Subcutaneous abdominal adipose tissue (tissue), 5 donors: ENCODE results near the gene RIN3.

Experiments used
- H3K27ac ChIP-seq: one replicate; pipeline ENCODE4 v1.7.0; 2013; ENCODE audit warnings: low read depth, mild to moderate bottlenecking, inconsistent platforms, low read length, moderate library complexity
- H3K27me3 ChIP-seq, 5 donors: one replicate each; pipeline ENCODE4 v1.7.0; 2013; ENCODE audit warnings: low read length in 5 of 5, inconsistent platforms in 1 of 5; ENCODE audit not compliant: control insufficient read depth in 5 of 5, insufficient read depth in 4 of 5
- H3K36me3 ChIP-seq, 5 donors: one replicate each; pipeline ENCODE4 v1.7.0; 2013; ENCODE audit warnings: low read length in 5 of 5; ENCODE audit not compliant: control insufficient read depth in 5 of 5, insufficient read depth in 5 of 5
- H3K4me1 ChIP-seq, 5 donors: one replicate each; pipeline ENCODE4 v1.7.0; 2013; ENCODE audit warnings: low read length in 5 of 5, mild to moderate bottlenecking in 3 of 5, moderate library complexity in 1 of 5; ENCODE audit not compliant: control insufficient read depth in 5 of 5, insufficient read depth in 5 of 5
- H3K4me3 ChIP-seq, 5 donors: one replicate each; pipeline ENCODE4 v1.7.0; 2013; ENCODE audit warnings: low read length in 5 of 5, low read depth in 1 of 5
- H3K9ac ChIP-seq, 5 donors: one replicate each; pipeline ENCODE4 v1.7.0; 2013; ENCODE audit warnings: low read length in 5 of 5, mild to moderate bottlenecking in 4 of 5, moderate library complexity in 3 of 5
- H3K9me3 ChIP-seq, 5 donors: one replicate each; pipeline ENCODE4 v1.7.0; 2013; ENCODE audit warnings: low read length in 5 of 5; ENCODE audit not compliant: control insufficient read depth in 5 of 5
- donor health status: healthy.
- donor health status: healthy.
- donor health status: healthy.
- donor health status: healthy.
- donor health status: healthy.

The RIN3 gene

GRCh38 chr14:92494512-92494911, 19.1 kb upstream of the RIN3 start:
- Histone ChIP-seq H3K4me3 (no peak overlapping the region), H3K27ac (no peak overlapping the region), H3K9me3 (no peaks in the 10 kb centered on the region), H3K36me3 (no peaks in the 10 kb centered on the region), H3K4me1 (peaks cover 6 to 38% (median 26%) of the 10 kb centered on the region in 5 donors), H3K9ac (no peak overlapping the region), H3K27me3 (peaks cover 0 to 4% (median 0%) of the 10 kb centered on the region in 5 donors)

GRCh38 chr14:92495027-92495426, 18.6 kb upstream of the RIN3 start:
- H3K9ac ChIP-seq, result no peak overlapping the region
- no peaks in the 10 kb centered on the region for H3K9me3 ChIP-seq
- H3K4me1 ChIP-seq, result peaks cover 4 to 33% (median 21%) of the 10 kb centered on the region in 5 donors
- no peak overlapping the region for H3K4me3 ChIP-seq
- no peaks in the 10 kb centered on the region for H3K36me3 ChIP-seq
- no peak overlapping the region for H3K27ac ChIP-seq
- peaks cover 0 to 4% (median 0%) of the 10 kb centered on the region in 5 donors for H3K27me3 ChIP-seq

- H3K9ac ChIP-seq, result no peak overlapping the region
- H3K9me3 ChIP-seq, result no peaks in the 10 kb centered on the region
- no peak overlapping the region for H3K4me3 ChIP-seq
- H3K27me3 ChIP-seq, result peaks cover 0 to 4% (median 0%) of the 10 kb centered on the region in 5 donors
- no peak overlapping the region for H3K27ac ChIP-seq
- H3K4me1 ChIP-seq, result peaks cover 0 to 23% (median 13%) of the 10 kb centered on the region in 5 donors
- no peaks in the 10 kb centered on the region for H3K36me3 ChIP-seq
These were observed 17.3 kb upstream of the RIN3 start for GRCh38 chr14:92496191-92496857.

- no peak overlapping the region for H3K4me3 ChIP-seq
These were observed 16.2 kb upstream of the RIN3 start for GRCh38 chr14:92497391-92497790.

GRCh38 chr14:92499234-92499633, 14.3 kb upstream of the RIN3 start:
- no peak overlapping the region for H3K9ac ChIP-seq
- no peaks in the 10 kb centered on the region for H3K36me3 ChIP-seq
- H3K27ac ChIP-seq, result no peak overlapping the region
- H3K4me1 ChIP-seq, result peaks cover 3 to 13% (median 6%) of the 10 kb centered on the region in 5 donors
- no peak overlapping the region for H3K4me3 ChIP-seq
- no peaks in the 10 kb centered on the region for H3K9me3 ChIP-seq
- peaks cover 0 to 4% (median 0%) of the 10 kb centered on the region in 5 donors for H3K27me3 ChIP-seq

More at GRCh38 chr14:92497391-92497790, 16.2 kb upstream of the RIN3 start:
- Histone ChIP-seq H3K4me1 (peaks cover 0 to 13% (median 7%) of the 10 kb centered on the region in 5 donors), H3K27me3 (peaks cover 0 to 4% (median 0%) of the 10 kb centered on the region in 5 donors), H3K27ac (no peak overlapping the region), H3K9me3 (no peaks in the 10 kb centered on the region), H3K9ac (no peak overlapping the region), H3K36me3 (no peaks in the 10 kb centered on the region)

GRCh38 chr14:92500491-92500941, 13.1 kb upstream of the RIN3 start:
- peaks cover 0 to 4% (median 0%) of the 10 kb centered on the region in 5 donors for H3K27me3 ChIP-seq
- H3K9ac ChIP-seq, result no peak overlapping the region
- H3K4me3 ChIP-seq, result no peak overlapping the region
- no peaks in the 10 kb centered on the region for H3K36me3 ChIP-seq
- H3K27ac ChIP-seq, result no peak overlapping the region
- peaks cover 3 to 11% (median 6%) of the 10 kb centered on the region in 5 donors for H3K4me1 ChIP-seq
- H3K9me3 ChIP-seq, result no peaks in the 10 kb centered on the region

GRCh38 chr14:92501891-92502351, 11.7 kb upstream of the RIN3 start:
- H3K9ac ChIP-seq, result no peak overlapping the region
- no peaks in the 10 kb centered on the region for H3K36me3 ChIP-seq
- no peak overlapping the region for H3K27ac ChIP-seq
- peaks cover 0 to 4% (median 0%) of the 10 kb centered on the region in 5 donors for H3K27me3 ChIP-seq
- H3K4me3 ChIP-seq, result no peak overlapping the region
- H3K4me1 ChIP-seq, result peaks cover 3 to 16% (median 7%) of the 10 kb centered on the region in 5 donors
- no peaks in the 10 kb centered on the region for H3K9me3 ChIP-seq

GRCh38 chr14:92502541-92503286, 10.9 kb upstream of the RIN3 start:
- Histone ChIP-seq H3K9me3 (no peaks in the 10 kb centered on the region), H3K27me3 (peaks cover 0 to 2% (median 0%) of the 10 kb centered on the region in 5 donors), H3K4me1 (peaks cover 3 to 17% (median 13%) of the 10 kb centered on the region in 5 donors), H3K4me3 (no peak overlapping the region), H3K9ac (no peak overlapping the region), H3K36me3 (no peaks in the 10 kb centered on the region), H3K27ac (no peak overlapping the region)

- H3K9me3 ChIP-seq, result no peaks in the 10 kb centered on the region
- no peak overlapping the region for H3K9ac ChIP-seq
- H3K4me3 ChIP-seq, result no peak overlapping the region
- no peak overlapping the region for H3K27ac ChIP-seq
- H3K4me1 ChIP-seq, result peaks cover 3 to 17% (median 13%) of the 10 kb centered on the region in 5 donors
- H3K36me3 ChIP-seq, result no peaks in the 10 kb centered on the region
- H3K27me3 ChIP-seq, result peaks cover 0 to 2% (median 0%) of the 10 kb centered on the region in 5 donors
These were observed 9.7 kb upstream of the RIN3 start for GRCh38 chr14:92503756-92504491.
